HG03571 (cell line): Measurements from ENCODE around the gene GAS2.

ENCODE experiments used
- ATAC-seq: cut with Tn5 transposase; IDR thresholded peaks from one replicate; pipeline ENCODE4 v1.9.1; 2021; ENCODE audit not compliant: unreplicated experiment

GAS2 gene

DNA sequence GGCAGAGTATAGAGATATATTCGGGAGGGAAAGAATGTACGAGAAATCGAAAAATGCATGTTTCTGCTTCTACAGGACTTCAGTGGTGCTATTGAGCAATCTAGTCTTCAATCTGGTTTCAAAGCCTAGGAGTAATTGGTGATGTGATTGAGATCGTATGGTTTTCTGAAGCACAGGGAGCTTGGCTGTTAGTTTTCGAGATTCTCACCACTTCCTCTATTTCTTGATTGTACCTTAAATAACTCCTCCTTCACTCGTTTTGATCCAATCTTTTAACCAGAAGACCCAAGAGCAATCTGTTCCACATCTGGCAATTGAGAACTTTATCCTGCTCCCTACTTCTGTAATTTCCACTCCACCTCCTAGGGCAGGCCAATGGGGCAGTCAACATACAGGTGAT lies 193.3 kb downstream of the GAS2 start:
- no peak for ATAC-seq

DNA sequence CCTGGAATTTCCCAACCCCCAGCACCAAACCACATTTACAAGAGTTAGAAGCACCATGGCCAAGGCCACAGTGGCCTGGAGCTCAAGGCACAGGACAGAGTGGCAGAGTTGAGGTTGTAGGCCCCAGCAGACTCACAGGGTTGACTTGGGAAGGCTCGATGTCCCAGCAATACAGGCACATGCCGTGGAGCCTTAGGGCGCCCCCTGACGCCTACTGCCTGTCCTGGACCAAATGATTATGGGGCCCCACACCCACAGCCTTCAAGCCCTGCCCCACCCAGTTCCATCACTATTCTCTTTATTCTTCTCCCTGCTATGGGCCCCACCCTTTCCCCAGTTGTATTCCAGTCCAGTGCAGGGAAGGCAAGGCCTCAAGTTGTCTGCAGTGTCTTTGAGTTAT lies 193.8 kb downstream of the GAS2 start, which contains the start of gene CCDC179:
TSS of gene CCDC179 (minus strand) at position 234 of the 400 bp plus-strand sequence. CDS start at position 181, 53 bp downstream.
- no peak for ATAC-seq
